ELF-1 (cell line): Measurements from ENCODE around the gene PLAC9.
A peak's percentile ranks its signal among the peaks of the same experiment; 100 is the strongest.
"Not testable (repeated sequence)": the region's sequence is repeated elsewhere in the genome, so short reads cannot be mapped to it uniquely, and the experiment has no call there.

Experiments used
- DNase-seq: peaks from one replicate; pipeline ENCODE4 v3.0.0-alpha.2; 2016; ENCODE audit warnings: low read depth, low spot score

Gene PLAC9, protein sequence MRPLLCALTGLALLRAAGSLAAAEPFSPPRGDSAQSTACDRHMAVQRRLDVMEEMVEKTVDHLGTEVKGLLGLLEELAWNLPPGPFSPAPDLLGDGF

GRCh38 chr10:80132299-80133139, at the start of gene PLAC9:
Gene PLAC9 (plus strand): TSS chr10:80132730. CDS start chr10:80132763, 33 bp downstream.
- peak; percentile 55 for DNase-seq

DNA sequence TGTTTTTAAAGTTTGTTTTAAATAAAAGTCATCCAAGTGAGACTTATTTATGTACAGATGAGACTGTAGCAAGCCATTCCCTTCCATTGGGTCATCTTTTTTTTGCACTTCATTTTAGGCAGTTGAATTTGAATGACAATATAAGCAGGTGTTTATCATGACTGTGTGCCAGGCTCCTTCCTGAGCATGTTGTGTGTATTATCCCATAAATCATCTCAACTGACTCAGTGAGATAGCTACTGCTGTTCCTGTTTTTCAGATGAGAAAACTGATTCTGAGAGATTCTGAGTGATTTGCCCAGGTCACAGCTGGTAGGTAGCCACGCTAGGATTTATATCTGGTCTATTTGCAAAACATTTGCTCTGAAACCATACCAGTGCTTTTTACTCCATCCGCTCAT, 42.4 kb upstream of the PLAC9 start:
- DNase-seq: no peak

DNA sequence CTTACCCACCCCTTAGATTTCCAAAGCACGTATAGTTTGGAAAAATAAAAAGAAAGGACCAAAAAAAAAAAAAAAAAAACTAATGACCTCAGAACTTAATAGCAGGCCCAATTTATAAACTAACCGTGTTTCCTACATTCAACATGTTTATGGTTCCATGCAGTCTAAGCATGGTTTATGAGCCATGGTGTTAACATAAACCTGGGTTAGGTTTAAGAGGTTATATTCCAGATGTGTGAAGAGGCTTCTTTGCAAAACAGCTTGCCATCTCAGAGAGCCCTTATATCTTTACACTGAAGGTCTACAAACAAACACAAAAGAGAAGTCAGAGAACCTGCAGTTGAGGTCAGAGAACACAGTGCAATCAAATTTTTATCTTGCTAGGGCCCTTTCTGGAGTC, 38.3 kb upstream of the PLAC9 start:
- no peak for DNase-seq

GRCh38 chr10:80098272-80098671, 34.3 kb upstream of the PLAC9 start:
- not testable (repeated sequence) for DNase-seq

DNA sequence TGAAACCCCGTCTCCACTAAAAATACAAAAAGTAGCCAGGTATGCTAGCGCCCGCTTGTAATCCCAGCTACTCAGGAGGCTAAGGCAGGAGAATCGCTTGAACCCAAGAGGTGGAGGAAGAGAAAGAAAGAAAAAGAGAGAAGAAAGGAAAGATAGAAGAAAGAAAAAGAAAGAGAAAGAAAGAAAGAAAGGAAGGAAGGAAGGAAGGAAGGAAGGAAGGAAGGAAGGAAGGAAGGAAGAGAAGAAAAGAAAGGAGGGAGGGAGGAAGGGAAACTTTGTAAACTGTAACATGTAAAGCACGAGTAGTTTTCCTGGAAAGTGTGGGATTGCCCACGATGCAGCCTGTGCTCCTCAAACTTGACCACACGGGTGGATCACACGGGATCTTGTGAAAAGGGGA, 33.2 kb upstream of the PLAC9 start:
- not testable (repeated sequence) for DNase-seq

DNA sequence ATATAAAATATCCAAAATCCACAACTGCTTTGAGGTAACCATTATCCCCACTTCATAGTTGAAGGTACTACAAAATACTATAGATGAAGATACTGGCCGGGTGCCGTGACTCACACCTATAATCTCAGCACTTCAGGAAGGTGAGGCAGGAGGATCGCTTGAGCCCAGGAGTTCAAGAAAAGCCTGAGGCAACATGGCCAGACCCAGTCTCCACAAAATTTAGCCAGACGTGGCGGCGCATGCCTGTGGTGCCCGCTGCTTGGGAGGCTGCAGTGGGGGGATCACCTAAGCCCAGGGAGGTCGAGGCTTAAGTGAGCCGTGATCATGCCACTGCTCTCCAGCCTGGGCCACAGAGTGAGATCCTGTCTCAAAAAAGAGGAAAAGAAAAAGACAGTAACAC, 32.4 kb upstream of the PLAC9 start:
- DNase-seq: peak; percentile 61

DNA sequence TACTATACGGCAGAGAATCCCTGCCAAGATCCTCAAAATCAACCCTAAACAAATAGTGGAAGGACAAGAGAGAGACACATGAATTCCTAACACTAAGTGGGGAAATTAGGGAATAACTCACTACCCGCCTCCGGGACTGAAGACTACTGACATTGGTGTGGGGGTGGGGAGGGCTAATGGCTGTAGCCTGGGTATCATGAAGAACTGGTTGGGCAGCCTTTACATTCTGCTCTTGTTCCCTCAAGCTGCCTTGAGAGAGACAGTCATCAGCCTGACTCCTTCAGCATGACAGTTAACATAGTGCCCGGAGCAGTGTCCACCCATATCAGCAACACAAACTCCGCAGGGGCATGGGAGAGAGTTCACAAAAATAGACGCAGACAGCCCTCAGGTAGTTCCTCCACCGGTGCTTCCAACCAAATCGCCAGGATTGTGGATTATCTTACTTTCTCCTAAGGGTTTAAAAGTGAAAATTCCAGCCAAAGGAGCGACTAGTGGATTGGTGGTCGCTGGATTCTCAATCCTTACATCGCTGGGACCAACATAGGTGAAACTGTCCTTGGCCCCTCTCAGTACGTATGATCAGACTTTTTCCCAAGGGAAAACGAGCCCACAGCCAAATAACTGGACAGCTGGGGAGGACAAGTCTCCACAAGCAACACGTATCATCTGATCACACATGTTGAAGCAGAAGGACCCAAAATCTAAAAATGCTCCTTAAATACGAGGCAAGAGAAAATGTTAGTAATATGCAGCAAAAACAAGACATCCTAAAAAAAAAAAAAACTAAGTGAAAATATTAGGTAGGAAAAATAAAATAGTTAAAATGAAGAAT, 31.5 kb upstream of the PLAC9 start:
- peak; percentile 90 for DNase-seq

DNA sequence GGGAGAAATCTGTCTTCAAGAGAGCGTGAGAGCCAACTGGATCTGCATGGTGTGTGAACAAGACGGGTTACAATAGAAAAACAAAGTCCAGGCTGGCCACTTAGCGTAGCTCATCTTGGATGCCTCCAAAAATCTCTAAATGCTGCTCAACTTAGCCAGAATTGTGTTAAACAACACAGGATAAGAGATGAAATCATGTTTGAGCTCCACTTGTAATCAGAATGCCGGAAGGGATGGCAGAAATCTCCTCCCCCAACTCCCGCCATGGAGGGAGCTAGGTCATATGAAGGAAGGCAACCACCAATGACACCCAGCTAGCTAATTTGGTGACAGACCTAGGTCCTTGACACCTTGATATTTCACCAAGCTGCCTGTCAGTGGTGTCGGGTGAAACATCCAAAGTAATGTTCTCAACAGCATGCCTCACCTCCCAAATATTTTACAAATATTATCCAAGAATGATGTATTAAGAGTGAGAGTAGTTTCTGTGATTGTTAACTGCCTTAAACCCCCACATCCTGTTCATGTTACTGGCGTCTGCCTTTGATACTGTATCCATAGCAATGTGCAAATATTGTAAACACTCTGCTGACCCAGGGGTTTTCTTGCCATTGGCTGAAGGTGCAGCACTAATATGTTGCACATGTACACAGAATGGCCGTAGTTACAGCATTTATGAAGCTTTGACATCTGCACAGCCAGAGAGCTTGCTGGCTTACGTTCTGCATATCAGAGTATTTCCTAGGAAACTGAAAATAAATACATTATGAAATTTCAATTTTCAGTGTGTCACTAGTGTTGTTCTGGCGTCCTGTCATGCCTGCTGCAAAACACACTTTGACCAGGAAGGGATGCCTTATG, 28.2 kb upstream of the PLAC9 start:
- no peak for DNase-seq

- DNase-seq: no peak
Observed at GRCh38 chr10:80108576-80109239, 23.8 kb upstream of the PLAC9 start.

DNA sequence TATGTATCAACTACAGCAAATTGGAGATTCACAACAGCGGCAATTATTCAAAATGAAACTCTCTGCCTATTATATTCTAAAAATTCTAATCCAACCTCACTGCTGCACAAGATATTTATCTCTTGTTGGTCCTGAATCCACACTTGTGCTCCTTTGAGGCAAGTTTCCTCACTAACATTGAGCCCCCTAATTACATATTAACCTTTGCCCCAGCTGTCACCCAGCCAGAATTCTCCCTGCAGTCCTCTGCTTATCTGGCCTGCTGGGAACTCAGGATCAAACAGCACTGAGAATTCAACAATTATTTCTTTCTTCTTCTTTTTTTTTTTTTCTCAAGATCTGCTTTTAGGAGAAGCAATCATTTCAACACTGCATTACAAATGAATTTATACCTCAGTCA, 21.5 kb upstream of the PLAC9 start:
- no peak for DNase-seq

- DNase-seq: no peak
Observed at GRCh38 chr10:80118669-80119068, 13.9 kb upstream of the PLAC9 start.

DNA sequence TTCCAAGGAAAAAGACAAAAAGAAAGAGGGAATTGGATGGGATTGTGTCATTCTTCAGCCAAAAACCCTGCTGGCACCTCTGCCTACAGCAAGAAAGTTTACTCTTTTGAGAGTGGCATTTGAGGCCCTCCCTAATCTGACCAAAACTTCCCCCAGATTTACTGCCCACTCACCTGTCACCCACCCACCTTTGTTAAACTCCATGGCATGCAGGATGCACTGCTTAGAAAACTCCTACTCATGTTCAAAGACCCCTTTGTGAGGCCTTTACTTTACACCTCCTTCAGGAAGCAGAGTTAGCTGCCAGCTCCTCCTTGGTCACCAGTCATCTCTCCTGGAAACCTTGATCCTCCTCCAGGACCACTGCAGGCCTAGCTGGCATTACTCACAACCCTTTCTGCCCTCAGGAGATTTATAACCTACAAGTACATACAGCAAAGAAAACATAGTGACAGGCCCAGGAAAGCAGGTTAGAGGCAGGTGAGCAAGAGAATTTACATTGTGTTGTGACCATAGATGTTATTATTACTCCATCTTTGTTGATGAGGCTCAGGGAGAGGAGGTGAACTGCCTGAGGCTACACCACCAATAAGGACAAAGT, 10.3 kb upstream of the PLAC9 start:
- no peak for DNase-seq

DNA sequence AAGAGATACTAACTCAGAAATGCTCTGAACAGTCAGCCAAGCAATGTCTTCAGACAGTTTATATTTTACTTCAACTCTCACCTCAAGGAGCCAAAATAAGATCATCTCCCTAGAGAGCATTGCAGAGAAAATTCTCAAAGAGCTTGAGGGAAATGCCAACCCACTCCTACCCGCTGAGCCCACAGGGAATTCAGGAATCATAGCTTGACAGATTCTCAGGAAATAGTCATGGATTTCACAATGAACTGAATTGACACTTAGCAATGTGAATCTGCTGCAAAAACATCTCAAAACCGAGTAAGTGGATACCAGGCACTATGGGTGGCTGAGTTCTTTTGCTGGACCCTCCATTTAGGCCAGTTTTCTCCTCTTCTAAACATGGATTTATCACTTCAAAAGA, 9.8 kb upstream of the PLAC9 start:
- DNase-seq: no peak

DNA sequence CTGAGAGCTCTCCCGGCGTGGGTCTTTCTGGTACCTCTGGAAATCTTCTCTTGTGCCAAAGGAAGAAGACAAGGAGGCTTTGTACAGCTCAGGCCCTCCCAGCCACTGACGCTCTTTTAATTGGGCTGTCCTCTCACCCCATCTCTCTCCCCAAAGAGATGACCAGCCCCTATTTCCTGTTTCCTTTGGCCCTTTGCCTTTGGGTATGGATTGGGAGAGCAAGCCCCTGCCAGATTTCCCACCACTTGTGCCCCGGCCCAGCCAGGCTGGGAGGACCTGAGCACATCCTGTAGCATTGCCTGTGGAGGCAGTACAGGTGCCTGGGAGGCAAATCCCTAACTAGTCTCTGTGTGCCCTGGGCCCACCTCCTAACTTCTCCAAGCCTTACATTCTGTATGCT, 5.7 kb upstream of the PLAC9 start:
- no peak for DNase-seq

- peak; percentile 58 for DNase-seq
Observed at GRCh38 chr10:80131499-80131901, 1.0 kb upstream of the PLAC9 start.

DNA sequence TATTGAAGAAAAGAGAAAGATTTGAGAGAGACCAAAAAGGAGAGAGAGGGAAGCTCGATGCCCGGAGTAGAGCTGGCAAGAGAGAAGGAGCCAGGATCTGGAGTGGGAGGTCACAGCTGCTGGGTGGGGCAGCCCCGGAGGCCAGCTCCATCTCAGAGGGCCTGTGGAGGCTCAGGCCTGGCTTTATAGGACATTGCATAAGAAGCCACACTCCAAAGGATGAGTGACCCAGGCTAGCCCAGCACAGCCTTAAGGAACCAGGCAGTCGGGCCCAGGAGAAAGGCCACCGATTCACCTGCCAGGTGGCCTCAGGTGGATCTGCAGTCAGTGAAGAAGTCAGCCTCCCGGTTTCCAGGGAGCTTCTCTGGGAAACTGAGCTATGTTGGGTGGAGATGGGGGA, 676 bp downstream of the PLAC9 start:
- no peak for DNase-seq

GRCh38 chr10:80133687-80134086, 1.2 kb downstream of the PLAC9 start:
- DNase-seq: not testable (repeated sequence)

- DNase-seq: no peak
Observed at GRCh38 chr10:80136134-80136571, 3.6 kb downstream of the PLAC9 start.

GRCh38 chr10:80137031-80137862, 4.7 kb downstream of the PLAC9 start:
- DNase-seq: peak; percentile 25

- DNase-seq: no peak
Observed at GRCh38 chr10:80137920-80138319, 5.4 kb downstream of the PLAC9 start.
